Activated CD4-positive, alpha-beta memory T cell treated with anti-CD3 and anti-CD28 coated beads, Interleukin-2, amount 10 ng/mL, durations not matched to agents 7 days and 5 days (primary cell): Measurements from ENCODE around the gene ISYNA1. TPM values are rescaled to one million over a fixed set of nuclear protein-coding genes. Genes with fewer than 3 reads are reported as not detected.

Source experiments
- CTCF ChIA-PET: fragments of 350-600 bp; sonication (Branson Sonifier 250); formaldehyde crosslinking; loops from one replicate; lab custom pipeline; 2021; ENCODE audit warnings: antibody characterized with exemption, inconsistent platforms; lab: Charles Lee
- POLR2A ChIA-PET: fragments of 350-600 bp; sonication (Branson Sonifier 250); formaldehyde crosslinking; loops from one replicate; lab custom pipeline; 2021; ENCODE audit warnings: antibody characterized with exemption; lab: Charles Lee
- DNase-seq: peaks from one replicate; pipeline ENCODE4 v3.0.0-alpha.2; 2020
- H3K27ac Mint-ChIP-seq: one replicate; pipeline ENCODE4 v1.8.0; 2021; ENCODE audit warnings: mild to moderate bottlenecking, mixed read lengths
- H3K27me3 Mint-ChIP-seq: one replicate; pipeline ENCODE4 v1.8.0; 2021; ENCODE audit warnings: mixed read lengths
- H3K36me3 Mint-ChIP-seq: one replicate; pipeline ENCODE4 v1.8.0; 2021; ENCODE audit warnings: low read depth, mixed read lengths
- H3K4me1 Mint-ChIP-seq: one replicate; pipeline ENCODE4 v1.8.0; 2021; ENCODE audit warnings: mixed read lengths
- H3K4me3 Mint-ChIP-seq: one replicate; pipeline ENCODE4 v1.8.0; 2021; ENCODE audit warnings: mild to moderate bottlenecking, mixed read lengths
- H3K9me3 Mint-ChIP-seq: one replicate; pipeline ENCODE4 v1.8.0; 2021; ENCODE audit warnings: mixed read lengths
- total RNA-seq, 2 experiments: library from RNA; stranded (reverse); gene quantifications; one replicate each; pipeline ENCODE4 v1.2.3, GENCODE V29; 2021

Gene ISYNA1
- 10 to 100 TPM; 16.7 to 18.0 TPM for total RNA-seq

DNA sequence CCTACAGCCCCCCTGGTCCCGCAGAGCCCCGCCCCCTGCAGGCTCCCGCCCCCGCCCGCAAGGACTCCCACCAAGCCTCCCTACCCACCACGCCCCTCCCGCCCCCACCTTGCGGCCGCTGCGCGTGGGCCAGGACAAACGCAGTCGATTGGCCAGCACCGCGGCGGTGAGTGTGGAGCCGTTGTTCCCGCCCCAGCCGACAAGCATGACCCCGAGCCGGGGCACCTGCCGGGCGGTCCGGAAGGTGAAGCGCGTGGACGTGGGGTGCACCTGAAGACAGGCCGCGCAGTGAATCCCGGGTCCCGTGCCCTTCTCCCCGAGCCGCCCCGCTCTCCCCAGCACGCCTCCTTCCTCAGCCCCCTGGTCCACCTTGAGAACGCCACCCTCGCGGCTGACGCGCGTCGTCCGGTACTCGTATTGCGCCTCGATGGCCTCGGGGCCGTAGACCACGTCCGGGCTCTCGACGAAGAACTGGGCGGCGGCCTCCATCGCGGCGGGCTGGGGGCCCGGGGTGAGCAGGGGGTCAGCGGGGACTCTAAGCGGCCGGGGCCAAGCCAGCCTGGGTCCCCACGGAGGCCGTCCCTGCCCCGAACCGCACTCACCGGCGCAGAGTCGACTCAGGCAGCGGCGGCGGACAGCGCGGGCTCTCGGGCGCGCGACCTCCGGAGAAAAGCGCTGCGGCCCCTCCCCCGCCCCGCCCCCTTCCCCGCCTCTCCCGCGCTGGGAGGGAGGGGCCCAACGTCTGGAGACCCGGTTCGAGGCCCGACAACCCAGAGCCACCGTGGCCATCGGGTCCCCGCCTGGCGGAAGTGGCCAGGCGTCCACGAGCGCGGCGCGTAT lies at the start of gene ISYNA1:
TSS of gene ISYNA1 (minus strand) at position 643 of the 840 bp plus-strand sequence. CDS start at position 489, 154 bp downstream.
- ChIA-PET POLR2A (interaction anchor here (0.9 to 1.6 kb wide), 3 partner anchors 16 to 120 kb away, joined by 3 to 6 read pairs (median 4); partner anchors contain the start of gene KXD1), CTCF (no interaction called here)
- no peaks in the 10 kb centered on the region for H3K27me3 Mint-ChIP-seq
- peak within 1 kb of the TSS; percentile 55 for H3K4me3 Mint-ChIP-seq
- no peak for DNase-seq
- H3K36me3 Mint-ChIP-seq, result peaks cover 31% of the 10 kb centered on the region
- H3K4me1 Mint-ChIP-seq, result peaks cover 42% of the 10 kb centered on the region
- peaks cover 5% of the 10 kb centered on the region for H3K9me3 Mint-ChIP-seq
- H3K27ac Mint-ChIP-seq, result no peak within 1 kb of the TSS

DNA sequence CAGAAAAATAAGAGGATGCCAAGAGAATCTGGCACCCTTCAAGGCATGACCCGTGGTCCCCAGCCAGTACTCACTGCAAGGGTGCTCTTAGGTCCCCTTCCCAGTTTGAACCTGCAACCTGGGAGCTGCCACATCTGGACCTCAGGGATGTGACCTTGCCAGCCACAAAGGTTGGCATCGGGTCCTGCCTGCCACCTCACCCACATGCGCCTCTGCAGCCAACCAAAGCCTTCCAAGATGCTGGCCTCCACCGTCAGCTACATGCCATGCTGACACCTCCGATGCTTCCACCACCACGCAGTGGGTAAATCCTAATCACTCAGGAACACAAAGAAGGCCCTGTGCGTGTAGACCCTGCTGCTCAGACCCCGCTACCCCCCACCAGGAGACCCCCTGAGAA lies 48.8 kb upstream of the ISYNA1 start:
- Mint-ChIP-seq H3K4me1 (peaks cover 70% of the 10 kb centered on the region), H3K4me3 (no peak overlapping the region), H3K27me3 (no peaks in the 10 kb centered on the region), H3K27ac (peak overlapping the region; percentile 61), H3K9me3 (no peaks in the 10 kb centered on the region), H3K36me3 (peaks cover 9% of the 10 kb centered on the region)
- POLR2A ChIA-PET, result interaction anchor here (1.0 to 1.9 kb wide), 6 partner anchors 9 to 101 kb away, joined by 3 to 5 read pairs (median 3); partner anchors contain the start of genes ELL, REX1BD and UBA52
- DNase-seq, result no peak
- CTCF ChIA-PET, result interaction anchor here (0.9 to 3.0 kb wide), 3 partner anchors 10 to 102 kb away, joined by 4 to 15 read pairs (median 6); partner anchors contain the start of genes ELL and REX1BD

DNA sequence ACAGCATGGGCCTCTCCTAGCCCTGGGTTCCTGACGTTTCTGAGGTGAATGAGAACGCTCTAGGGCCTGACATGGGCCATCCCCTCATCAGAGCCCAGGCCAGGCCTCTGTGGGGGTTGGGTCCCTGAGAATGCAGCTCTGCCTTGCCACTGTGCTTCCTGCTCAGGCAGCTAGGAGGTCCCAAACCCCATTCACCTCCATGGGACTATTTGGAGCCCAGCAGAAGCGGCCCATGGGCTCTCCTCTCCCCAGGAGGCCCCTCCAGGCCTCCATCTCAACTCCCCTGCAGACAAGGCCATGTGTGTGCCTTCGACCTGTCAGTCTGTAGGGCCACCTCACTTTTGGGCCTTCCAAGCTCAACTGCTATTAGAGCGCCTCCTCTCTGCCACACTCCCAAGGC lies 47.1 kb upstream of the ISYNA1 start:
- peaks cover 19% of the 10 kb centered on the region for H3K36me3 Mint-ChIP-seq

DNA sequence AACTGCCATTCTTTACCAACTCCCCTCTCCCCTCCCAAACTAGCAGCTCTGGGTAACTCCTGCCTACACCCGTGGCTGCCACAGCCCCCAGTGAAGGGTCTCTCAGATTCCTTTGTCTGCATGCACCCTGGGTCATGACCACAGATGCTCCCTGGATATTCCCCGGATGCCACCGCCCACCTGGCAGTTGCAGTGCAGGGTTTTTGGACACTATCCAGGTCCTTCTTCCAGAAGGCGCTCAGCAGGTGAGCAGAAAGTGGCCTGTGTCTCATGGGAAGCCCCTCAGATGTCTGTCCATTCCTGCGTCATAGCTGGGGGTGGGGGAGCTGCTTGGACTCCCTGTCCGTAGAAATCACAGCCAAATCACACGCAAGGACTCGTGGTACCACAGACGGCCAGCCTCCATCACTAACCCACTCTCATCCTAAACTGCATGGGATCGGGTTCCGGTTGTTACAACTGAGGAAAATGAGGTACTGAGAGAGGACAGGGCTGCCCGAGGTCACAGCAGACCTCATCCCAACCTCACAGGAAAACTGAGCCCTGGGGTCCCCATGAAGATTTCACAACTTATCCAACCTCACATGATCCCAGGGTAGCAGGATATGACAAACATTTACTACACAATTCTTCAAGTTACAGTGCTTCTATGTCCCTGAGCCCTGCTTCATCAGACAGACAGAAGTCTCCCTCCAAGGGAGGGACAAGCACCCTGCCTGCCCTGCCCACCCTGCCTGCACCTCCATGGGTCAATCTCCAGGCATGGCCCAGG lies 45.4 kb upstream of the ISYNA1 start:
- peaks cover 19% of the 10 kb centered on the region for H3K36me3 Mint-ChIP-seq
- peak overlapping the region; percentile 49 for H3K27ac Mint-ChIP-seq
- DNase-seq, result no peak
- H3K27me3 Mint-ChIP-seq, result no peaks in the 10 kb centered on the region
- ChIA-PET CTCF (interaction anchor here (0.9 to 2.1 kb wide), 4 partner anchors 12 to 106 kb away, joined by 3 to 7 read pairs (median 5); no protein-coding TSS in a partner anchor), POLR2A (interaction anchor here (0.6 to 0.7 kb wide), 2 partner anchors 11 to 13 kb away, joined by 3 read pairs; no protein-coding TSS in a partner anchor)
- no peak overlapping the region for H3K4me3 Mint-ChIP-seq
- H3K9me3 Mint-ChIP-seq, result no peaks in the 10 kb centered on the region
- peaks cover 92% of the 10 kb centered on the region for H3K4me1 Mint-ChIP-seq

More for the DNA sequence above, 47.1 kb upstream of the ISYNA1 start:
- H3K4me3 Mint-ChIP-seq, result no peak overlapping the region
- DNase-seq, result no peak
- H3K27ac Mint-ChIP-seq, result peak overlapping the region; percentile 49
- CTCF ChIA-PET, result interaction anchor here (0.8 to 3.0 kb wide), 4 partner anchors 10 to 36 kb away, joined by 3 to 15 read pairs (median 3); partner anchors contain the start of gene ELL
- no peaks in the 10 kb centered on the region for H3K27me3 Mint-ChIP-seq
- H3K4me1 Mint-ChIP-seq, result peaks cover 84% of the 10 kb centered on the region
- POLR2A ChIA-PET, result interaction anchor here (1.0 to 1.2 kb wide), 2 partner anchors 12 to 73 kb away, joined by 3 read pairs; no protein-coding TSS in a partner anchor
- no peaks in the 10 kb centered on the region for H3K9me3 Mint-ChIP-seq

DNA sequence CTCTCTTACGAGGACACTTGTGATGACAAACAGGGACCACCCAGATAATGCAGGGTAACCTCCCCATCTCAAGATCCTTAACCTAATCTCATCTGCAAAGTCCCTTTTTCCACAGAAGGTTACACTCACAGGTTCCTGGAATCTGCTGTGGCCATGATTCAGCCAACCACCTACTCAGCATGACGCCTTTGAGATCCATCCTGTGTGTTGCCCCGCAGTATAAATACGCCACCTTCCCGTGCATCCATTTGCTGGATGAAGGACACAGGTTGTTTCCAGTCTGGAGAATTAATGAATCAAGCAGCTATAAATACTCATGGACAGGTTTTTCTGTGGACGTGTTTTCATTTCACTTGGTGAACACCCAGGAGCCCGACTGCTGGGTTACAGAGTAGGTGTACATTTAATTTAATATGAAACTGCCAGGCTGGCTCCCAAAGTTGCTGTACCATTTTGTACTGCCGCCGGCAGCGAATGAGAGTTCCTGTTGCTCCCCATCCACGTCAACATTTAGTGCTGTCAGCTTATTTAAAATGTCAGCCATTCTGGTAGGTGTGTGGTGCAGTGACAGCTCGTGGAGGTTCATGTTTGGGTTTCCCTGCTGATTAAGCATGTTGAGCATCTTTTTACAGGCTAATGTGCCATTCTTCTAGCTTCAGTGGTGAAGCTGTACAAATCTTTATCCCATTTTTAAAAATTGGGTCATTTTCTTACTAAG lies 43.7 kb upstream of the ISYNA1 start:
- Mint-ChIP-seq H3K27ac (peak overlapping the region; percentile 44), H3K4me3 (no peak overlapping the region), H3K9me3 (no peaks in the 10 kb centered on the region), H3K4me1 (peaks cover 92% of the 10 kb centered on the region), H3K36me3 (peaks cover 19% of the 10 kb centered on the region), H3K27me3 (no peaks in the 10 kb centered on the region)
- POLR2A ChIA-PET, result interaction anchor here (0.9 to 1.4 kb wide), 4 partner anchors 20 to 76 kb away, joined by 3 read pairs; partner anchors contain the start of gene KXD1
- DNase-seq, result no peak
- CTCF ChIA-PET, result interaction anchor here (0.6 to 2.1 kb wide), 11 partner anchors 11 to 989 kb away, joined by 3 to 7 read pairs (median 5); no protein-coding TSS in a partner anchor

DNA sequence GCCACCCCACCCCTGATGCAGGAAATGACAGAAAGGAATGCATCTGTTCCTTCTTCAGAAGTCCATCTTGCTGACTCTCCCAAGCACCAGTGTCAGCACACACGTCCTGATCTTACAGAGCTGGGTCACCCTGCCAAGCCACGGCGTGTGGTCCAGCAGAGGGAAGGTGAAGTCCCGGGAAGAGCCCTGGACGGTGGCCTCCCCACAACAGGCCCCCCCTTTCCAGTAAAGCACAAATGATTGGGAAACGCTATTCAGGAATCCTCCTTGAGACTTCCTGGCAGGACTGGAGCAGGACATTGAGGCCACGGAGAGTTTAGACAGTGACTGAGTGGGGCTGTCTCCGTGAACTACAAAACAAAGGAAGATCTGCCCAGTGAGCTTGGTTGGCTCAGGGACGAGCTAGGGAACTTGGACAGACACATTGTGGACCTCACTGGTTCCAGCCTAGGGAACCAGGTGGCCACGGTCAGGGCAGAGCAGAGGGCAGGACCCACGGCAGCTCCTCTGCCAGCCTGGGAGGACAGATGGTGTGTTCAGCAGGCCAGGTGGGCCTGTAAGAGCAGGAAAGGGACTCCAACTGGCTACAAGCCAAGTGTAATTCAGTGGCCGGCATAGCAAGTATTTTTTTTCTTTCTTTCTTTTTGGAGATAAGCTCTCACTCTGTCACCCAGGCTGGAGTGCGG lies 42.2 kb upstream of the ISYNA1 start:
- ChIA-PET POLR2A (interaction anchor here (0.8 to 1.6 kb wide), 4 partner anchors 9 to 92 kb away, joined by 3 to 5 read pairs (median 3); partner anchors contain the start of gene UBA52), CTCF (interaction anchor here (1.1 to 1.3 kb wide), 2 partner anchors 16 to 17 kb away, joined by 3 to 4 read pairs; no protein-coding TSS in a partner anchor)
- Mint-ChIP-seq H3K27ac (peak overlapping the region; percentile 55), H3K4me3 (no peak overlapping the region), H3K27me3 (no peaks in the 10 kb centered on the region), H3K36me3 (peaks cover 19% of the 10 kb centered on the region), H3K9me3 (no peaks in the 10 kb centered on the region), H3K4me1 (peaks cover 91% of the 10 kb centered on the region)
- no peak for DNase-seq

DNA sequence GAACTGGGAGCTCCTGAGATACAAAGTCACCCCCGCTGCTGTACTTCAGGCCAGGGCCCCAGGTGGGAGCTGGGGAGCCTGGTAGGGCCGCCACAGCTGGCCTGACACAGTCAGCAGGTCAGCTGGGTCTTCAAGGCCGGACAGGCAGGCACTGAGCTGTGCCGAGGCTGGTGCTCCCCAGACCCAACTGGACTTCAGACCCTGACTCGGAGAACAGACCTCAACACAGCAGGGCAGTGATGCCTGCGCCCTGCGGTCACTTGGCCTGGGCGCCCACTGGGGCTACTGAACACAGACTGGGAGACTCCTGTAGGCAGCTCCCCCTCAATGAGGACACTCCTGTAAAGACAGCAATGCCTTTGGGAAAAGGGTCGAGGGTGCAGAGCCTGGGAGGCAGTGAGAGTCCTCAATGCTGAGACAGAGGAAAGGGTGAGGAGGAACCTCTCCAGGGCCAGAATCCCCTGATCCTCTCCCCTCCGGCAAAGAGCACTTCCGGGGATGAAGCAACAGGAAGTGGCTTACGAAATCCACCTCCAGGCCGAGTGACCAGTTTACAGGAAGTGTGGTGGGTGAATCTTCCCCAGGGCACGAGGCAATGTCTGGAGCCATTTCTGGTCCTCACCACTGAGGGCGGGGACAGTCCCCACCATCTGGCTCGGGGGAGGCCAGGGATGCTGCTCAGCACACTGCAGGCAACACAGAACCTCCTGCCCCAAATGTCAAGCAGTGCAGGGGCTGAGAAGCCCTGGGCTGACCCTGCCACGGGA lies 40.8 kb upstream of the ISYNA1 start:
- Mint-ChIP-seq H3K27me3 (no peaks in the 10 kb centered on the region), H3K4me1 (peaks cover 95% of the 10 kb centered on the region), H3K4me3 (no peak overlapping the region), H3K36me3 (peaks cover 19% of the 10 kb centered on the region), H3K27ac (peak overlapping the region; percentile 77), H3K9me3 (no peaks in the 10 kb centered on the region)
- ChIA-PET CTCF (interaction anchor here (0.7 to 1.4 kb wide), 3 partner anchors 18 to 376 kb away, joined by 3 to 5 read pairs (median 3); no protein-coding TSS in a partner anchor), POLR2A (interaction anchor here (0.5 to 1.6 kb wide), 4 partner anchors 8 to 164 kb away, joined by 3 to 7 read pairs (median 4); partner anchors contain the start of gene UBA52)
- peak; percentile 74 for DNase-seq

DNA sequence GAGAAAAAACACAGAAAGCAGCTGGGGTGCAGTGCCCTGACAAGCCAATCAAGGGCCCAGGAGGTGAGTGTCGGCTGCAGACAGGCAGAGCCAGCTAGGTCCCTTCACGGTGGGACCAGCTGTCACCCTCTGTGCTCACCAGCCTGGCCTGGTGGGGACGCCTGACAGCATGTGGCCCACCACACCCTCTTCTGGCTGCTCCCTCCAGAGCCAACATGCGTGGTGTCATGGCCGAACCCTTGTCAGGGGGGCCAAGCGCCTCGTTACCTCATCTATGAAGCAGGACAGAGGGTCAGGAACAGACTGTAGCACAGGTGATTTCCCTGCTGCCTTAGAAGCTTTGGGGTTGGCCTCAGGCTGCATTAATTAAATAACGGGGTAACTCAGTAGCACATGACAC lies 40.0 kb upstream of the ISYNA1 start:
- CTCF ChIA-PET, result interaction anchor here (1.2 to 1.4 kb wide), 2 partner anchors 18 to 42 kb away, joined by 3 read pairs; no protein-coding TSS in a partner anchor
- Mint-ChIP-seq H3K4me1 (peaks cover 92% of the 10 kb centered on the region), H3K4me3 (no peak overlapping the region), H3K36me3 (peaks cover 17% of the 10 kb centered on the region), H3K27me3 (no peaks in the 10 kb centered on the region), H3K27ac (peak overlapping the region; percentile 77), H3K9me3 (no peaks in the 10 kb centered on the region)
- no peak for DNase-seq
- POLR2A ChIA-PET, result interaction anchor here (0.5 to 2.1 kb wide), 4 partner anchors 9 to 165 kb away, joined by 3 to 7 read pairs (median 4); partner anchors contain the start of gene FKBP8

DNA sequence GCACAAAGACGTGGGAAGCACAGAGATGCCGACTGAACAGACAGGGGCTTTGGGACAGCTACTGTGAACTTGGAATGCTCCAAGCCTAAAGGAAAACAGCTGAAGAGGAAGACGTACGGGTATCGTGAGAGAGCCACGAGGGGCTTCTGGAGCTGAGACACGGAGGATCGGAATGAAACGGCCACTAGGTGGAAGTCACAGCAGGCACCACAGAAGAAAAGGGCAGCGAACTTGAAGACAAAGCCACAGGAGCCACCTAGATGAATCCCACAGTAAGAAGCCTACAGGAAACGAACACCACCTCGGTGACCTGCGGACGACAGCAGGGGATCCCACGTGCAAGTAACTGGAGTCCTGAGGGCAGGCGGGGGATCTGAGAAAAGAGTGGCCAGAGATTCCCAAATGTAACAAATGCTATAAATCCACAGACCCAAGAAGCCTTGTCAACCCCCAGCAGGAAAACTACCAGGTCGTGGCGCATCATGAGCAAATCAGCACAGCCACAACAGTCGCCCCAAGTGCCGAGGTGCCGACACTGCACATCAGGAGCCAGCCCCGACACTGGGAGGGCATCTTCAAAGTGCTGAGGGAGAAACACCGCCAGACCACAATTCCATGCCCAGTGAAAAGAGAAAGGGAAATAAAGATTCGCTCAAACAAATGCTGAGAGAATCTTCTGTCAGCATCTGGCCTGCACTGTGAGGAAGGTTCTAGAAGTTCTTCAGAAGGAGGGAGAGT lies 39.3 kb upstream of the ISYNA1 start:
- Mint-ChIP-seq H3K4me3 (no peak overlapping the region), H3K27me3 (no peaks in the 10 kb centered on the region), H3K27ac (peak overlapping the region; percentile 66), H3K4me1 (peaks cover 87% of the 10 kb centered on the region), H3K9me3 (no peaks in the 10 kb centered on the region), H3K36me3 (peaks cover 12% of the 10 kb centered on the region)
- peak; percentile 34 for DNase-seq
- ChIA-PET POLR2A (interaction anchor here (1.2 to 2.1 kb wide), 4 partner anchors 9 to 67 kb away, joined by 3 to 7 read pairs (median 4); partner anchors contain the start of gene FKBP8), CTCF (interaction anchor here (1.4 to 1.9 kb wide), 2 partner anchors 19 to 43 kb away, joined by 3 to 9 read pairs; no protein-coding TSS in a partner anchor)

DNA sequence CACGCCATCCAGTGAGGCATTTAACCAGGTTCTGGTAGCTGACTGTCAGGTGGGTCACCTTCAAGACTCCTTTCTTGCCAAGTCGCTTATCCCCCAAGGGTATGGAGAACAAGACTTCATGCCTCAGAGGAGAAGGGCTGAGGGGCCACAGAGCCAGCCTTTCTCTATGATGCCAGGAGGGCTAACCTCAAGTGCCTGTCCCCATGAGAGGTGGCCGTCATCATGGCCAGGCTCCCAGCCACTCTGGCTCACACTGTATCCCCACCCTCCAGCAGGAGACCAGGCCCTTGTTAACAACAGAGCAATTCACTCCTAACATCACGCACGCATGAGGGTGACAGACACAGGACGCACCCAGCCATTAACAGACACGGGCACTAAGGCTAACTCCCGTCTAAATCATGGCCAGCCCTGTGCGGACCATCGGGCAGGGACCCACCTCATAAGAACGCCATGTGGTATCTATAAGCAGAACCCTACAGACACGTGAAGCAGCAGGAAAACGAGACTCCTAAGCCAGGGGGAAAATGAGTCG lies 38.6 kb upstream of the ISYNA1 start:
- H3K9me3 Mint-ChIP-seq, result no peaks in the 10 kb centered on the region
- CTCF ChIA-PET, result interaction anchor here (1.9 kb wide), 1 partner anchor 44 kb away, joined by 9 read pairs; no protein-coding TSS in a partner anchor
- no peaks in the 10 kb centered on the region for H3K27me3 Mint-ChIP-seq
- H3K4me1 Mint-ChIP-seq, result peaks cover 83% of the 10 kb centered on the region
- H3K36me3 Mint-ChIP-seq, result peaks cover 11% of the 10 kb centered on the region
- peak overlapping the region; percentile 66 for H3K27ac Mint-ChIP-seq
- POLR2A ChIA-PET, result interaction anchor here (1.4 to 2.1 kb wide), 2 partner anchors 20 to 67 kb away, joined by 4 read pairs; partner anchors contain the start of gene FKBP8
- no peak overlapping the region for H3K4me3 Mint-ChIP-seq
- DNase-seq, result no peak
